Right lung (tissue), 5 donors: ENCODE measurements around the gene PHF19. TPM values are rescaled to one million over a fixed set of nuclear protein-coding genes. Genes with fewer than 3 reads are reported as not detected.
A peak's percentile ranks its signal among the peaks of the same experiment; 100 is the strongest.

Experiments
- DNase-seq, 2 donors: peaks; one replicate each; pipeline ENCODE4 v3.0.0-alpha.2; 2013
- polyA plus RNA-seq, 5 donors: library from polyadenylated mRNA; unstranded; fragments of 120-200 nt; gene quantifications; one replicate each; pipeline versions ENCODE4 v1.2.1 to v1.2.3, GENCODE V29; 2013; ENCODE audit warnings: inconsistent platforms in 1 of 5, low replicate concordance in 1 of 5; ENCODE audit not compliant: insufficient read length in 5 of 5, insufficient read depth in 1 of 5

PHF19 gene
- polyA plus RNA-seq, 5 donors, result 39.1 to 56.8 (median 45.6) TPM

GRCh38 chr9:120893611-120894307 lies 16.8 kb upstream of the PHF19 start:
- no peak for DNase-seq

- DNase-seq, result no peak
Measured at GRCh38 chr9:120892748-120893610, 16.0 kb upstream of the PHF19 start.

DNA sequence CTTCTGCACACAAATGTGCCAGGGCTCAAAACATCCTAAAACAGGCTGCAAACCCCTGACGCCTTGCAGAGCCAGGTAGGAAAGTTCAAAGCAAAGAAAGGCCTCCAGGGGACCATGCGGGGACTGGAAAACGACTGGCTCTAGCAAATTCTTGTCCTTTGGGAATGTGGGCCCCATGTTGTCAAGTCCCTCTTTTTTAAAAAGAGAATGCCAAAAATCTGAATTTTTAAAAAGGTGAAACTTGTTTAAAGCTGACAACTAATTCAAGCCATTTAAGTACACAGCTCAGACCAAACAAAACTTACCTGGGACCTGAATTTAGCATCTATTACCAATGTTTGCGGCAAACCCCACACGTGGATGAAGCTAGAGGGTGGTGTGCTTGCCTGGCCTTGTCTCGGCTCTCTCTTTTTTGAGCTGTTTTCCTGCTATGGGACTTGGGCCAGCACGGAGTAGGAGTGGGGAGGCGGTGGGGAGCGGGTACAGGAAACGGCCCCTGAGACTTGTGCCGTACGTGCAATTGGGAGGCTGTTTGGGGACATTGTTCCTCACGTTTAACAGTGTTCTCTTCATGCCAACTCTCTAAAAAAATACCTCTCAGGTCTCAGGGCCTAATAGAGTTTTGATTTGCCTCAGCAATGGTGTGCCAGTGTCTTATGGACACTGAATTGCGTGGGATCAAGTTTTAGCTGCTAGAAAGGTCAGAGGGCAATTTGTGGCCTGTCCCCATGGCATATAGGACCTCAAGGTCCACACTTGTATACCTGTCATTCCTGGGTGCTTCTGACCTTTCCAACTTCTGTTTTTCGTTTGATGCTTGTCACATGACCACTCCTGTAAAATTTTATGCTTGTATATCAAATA lies 15.1 kb upstream of the PHF19 start:
- peak in 1 of 2 donors; percentile 69 for DNase-seq

DNA sequence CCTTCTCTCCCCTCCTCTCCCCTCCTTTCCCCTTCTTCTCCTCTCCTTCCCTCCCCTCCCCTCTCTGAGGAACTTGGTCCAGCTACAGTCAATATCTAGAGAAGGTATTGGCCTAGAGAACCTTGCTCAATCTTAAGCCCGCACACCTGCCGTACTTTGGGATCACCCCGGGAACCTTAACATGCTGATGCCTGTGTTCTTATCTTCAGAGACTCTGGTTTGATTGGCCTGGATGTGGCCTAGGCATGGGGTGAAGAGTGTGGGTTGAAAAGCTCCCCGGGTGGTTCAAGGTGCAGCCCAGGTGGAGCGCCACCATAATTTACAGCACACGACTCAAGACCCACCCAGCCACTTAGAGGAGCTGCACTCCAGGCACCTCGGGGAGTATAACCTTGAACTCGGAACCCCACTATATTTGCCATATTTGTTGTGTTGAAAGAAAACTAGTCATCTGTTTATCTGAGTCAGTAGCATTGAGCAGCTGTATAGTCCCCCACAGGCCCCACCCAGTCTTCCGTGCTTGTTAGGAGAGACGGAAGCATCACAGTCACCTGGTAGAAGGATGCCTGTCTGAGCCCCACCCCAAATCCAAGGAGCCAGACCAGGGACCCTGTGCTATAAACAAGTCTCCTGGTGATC lies 14.4 kb upstream of the PHF19 start:
- no peak for DNase-seq

DNA sequence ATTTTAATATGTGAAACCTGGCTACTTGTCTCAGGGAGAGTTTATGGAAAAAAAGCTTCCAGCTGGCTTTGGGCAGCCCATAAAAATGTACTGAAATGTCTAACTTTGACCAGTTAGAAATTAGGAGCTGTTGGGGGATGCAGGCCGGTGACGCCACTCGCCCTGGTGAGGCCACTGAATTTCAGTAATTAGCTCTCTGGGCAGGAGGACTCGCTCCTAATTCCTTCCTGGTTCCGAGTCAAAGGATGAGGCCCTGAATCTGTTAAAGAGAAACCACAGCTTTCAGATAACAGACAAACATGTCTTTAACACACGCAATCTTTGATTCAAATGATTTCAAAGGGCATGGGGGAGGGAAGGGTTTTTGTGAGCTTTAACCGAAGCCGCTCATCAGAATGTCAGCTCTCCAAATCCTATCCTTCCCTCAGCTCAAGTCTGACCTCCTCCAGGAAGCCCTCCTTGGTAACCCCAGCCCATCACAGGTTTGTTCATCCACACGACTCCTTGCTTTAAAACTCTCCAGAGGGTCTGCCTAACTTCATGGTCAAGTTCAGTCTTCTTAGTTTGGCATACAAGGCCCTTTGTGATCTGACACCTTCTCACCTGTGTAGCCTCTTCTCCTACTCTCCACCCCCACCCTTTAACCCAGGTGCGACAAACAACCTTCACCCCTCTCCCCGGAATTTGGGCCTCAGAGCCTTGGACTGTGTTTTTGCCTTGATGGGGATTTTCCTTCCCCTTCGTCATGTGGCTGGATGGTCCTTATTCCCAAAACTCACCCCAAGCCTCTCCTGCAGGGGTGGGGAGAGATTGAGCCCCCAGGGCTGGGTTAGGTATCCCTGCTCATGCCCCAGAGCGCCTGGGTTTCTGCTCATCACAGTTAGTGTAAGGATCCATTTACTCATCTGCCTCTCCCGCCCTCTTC lies 13.6 kb upstream of the PHF19 start:
- peak in 1 of 2 donors; percentile 74 for DNase-seq

DNA sequence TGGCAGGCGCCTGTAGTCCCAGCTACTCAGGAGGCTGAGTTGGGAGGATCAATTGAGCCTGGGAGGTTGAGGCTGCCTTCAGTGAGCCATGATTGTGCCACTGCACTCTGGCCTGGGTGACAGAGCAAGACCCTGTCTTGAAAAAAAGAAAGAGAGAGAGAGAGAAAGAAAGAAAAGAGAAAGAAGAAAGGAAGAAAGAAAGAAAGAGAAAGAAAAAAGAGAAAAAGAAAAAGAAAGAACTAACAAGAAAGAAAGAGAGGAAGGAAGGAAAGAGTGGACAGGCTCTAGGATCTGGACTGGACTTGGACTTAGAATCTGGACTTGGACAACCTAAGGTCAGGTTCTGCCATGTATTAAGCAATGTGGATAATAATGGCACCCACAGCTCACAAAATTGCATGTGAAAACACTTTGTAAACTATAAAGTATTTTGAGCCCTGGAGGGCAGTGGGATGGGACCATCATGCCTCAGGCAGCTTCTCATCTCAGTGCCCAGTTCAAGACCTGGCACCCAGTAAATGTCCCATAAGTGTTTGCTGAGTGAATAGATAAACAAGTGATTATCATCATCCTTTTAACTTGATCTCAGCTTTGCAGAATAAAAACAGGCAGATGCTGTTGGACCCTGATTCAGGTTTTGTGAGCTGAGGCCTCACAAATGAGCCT lies 12.8 kb upstream of the PHF19 start:
- DNase-seq, result no peak

- no peak for DNase-seq
Measured at GRCh38 chr9:120888626-120889025, 11.6 kb upstream of the PHF19 start.

DNA sequence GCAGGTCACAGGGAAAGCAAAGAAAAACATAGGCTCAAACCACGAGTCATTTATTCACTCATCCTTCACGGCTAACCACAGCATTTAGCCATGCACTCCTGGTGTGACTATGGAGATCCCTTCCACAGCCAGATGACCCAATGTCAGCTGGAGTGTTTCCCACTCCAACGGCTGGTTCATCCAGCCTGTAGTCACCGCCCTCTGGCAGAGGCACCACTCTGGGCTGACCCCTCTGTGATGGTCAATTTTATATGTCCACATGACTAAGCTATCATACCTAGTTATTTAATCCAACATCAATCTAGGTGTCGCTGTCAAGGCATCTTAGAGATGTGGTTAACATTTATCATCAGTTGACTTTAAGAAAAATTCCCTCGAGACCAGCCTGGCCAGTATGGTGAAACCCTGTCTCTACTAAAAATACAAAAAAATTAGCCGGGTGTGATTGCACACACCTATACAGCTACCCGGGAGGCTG lies 9.5 kb upstream of the PHF19 start:
- DNase-seq, result no peak

GRCh38 chr9:120885958-120886357 lies 9.0 kb upstream of the PHF19 start:
- peak in 1 of 2 donors; percentile 75 for DNase-seq

- DNase-seq, result no peak
Measured at GRCh38 chr9:120885457-120885856, 8.5 kb upstream of the PHF19 start.

DNA sequence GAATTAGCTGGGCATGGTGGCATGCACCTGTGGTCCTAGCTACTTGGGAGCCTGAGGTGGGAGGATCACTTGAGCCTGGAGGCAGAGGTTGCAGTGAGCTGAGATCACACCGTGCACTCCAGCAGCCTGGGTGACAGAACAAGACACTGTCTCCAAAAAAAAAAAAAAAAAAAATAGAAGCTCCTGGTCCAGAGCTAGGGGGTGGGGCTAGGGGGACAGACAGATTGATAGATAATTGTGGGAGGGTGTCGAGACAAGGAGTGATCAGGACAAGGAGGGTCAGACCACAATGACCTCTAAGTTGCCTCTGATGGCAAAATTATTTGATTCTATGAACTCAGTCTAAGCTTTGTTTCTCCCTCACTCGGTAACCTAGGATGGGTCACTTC lies 6.6 kb upstream of the PHF19 start:
- no peak for DNase-seq

DNA sequence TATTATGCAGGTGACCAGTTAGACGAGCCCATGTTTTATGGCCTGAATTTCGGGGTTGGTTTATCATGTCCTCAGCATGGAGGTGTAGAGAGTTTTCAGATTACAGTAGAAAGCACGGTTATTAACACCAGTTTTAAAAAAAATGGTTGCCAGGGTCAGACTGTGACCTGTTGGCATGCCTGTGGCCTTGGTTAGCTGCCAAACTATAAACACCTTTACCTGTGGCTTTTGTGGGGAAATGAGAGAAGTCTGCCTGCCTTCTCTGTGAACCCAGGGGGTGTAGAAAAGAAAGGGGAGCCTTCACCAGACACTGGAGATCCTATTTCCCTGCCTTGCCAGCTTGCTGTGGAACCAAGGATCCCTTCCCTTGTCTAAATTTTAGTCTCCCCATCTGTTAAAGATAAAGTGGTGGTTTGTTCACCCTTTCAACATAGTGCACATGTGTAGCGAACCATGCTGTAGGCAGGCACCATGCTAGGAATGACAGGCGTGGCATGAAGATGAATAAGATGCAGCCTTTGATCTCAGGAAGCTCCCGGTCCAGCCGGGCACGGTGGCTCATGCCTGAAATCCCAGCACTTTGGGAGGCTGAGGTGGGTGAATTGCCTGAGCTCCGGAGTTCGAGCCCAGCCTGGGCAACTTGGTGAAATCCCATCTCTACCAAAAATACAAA lies 6.1 kb upstream of the PHF19 start:
- no peak for DNase-seq

GRCh38 chr9:120879446-120879845 lies 2.5 kb upstream of the PHF19 start:
- DNase-seq, result no peak

GRCh38 chr9:120878188-120879130 lies 1.5 kb upstream of the PHF19 start:
- DNase-seq, result no peak

GRCh38 chr9:120877276-120878034 lies 467 bp upstream of the PHF19 start:
- no peak for DNase-seq

DNA sequence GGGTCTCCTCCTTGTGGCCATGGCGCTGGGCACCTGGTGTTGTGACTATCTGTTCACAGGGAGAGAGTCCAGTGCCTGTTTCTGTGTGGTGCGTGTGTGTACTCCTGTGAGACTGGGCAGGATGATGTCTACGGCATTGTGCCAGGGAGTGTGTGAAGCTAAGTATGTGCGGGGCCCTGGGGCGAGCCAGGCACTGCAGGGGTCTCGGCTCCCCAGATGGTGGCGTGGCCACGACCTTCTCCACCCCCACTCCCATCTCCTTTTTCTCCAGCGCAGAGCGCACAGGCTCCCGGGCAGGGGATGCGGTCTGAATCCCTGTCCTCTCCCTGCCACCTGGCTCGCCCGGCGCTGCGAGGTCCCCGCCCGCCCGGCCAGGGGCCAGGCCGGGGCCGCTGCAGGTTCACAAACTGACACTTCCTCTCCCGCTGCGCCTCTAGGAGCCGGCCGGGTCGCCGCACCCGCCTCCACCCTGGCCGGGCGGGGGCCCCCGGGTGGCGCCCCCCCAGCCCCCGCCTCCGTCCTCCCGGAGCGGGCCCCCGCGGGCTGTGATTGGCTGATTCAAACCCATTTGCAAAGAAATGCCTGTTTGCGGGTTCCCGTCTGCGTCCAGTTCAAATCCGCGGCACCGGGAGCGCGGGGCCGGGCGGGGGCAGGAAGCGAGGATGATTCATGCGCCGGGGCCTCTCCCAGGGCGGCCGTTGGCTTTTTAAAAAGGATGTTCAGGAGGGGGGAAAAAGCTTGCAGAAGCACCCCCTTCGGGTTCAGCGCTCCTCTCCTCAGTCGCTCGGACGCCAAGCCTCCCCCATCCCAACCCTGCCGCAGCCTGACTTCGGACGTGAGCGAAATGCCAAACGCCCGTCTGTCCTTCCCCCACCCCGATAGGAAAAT lies 790 bp downstream of the PHF19 start:
- DNase-seq, result no peak
